OCI-M2 (cell line): ENCODE data around the gene S100A8.
"Not testable (repeated sequence)": the region's sequence is repeated elsewhere in the genome, so short reads cannot be mapped to it uniquely, and the experiment has no call there.

Experiments used
- DNase-seq: peaks from one replicate; lab custom pipeline; 2025; ENCODE audit not compliant: unreplicated experiment; lab: John Stamatoyannopoulos, UW

Gene S100A8

GRCh38 chr1:153348511-153349362, 42.1 kb downstream of the S100A8 start, which contains the start of gene PGLYRP4:
TSS of gene PGLYRP4 (minus strand) at chr1:153348841. CDS start at chr1:153347932, 909 bp downstream.
- DNase-seq, result no peak

- no peak for DNase-seq
Observed at GRCh38 chr1:153347856-153348255, 43.0 kb downstream of the S100A8 start.

GRCh38 chr1:153347049-153347448, 43.8 kb downstream of the S100A8 start:
- DNase-seq, result not testable (repeated sequence)

- DNase-seq, result no peak
Observed at GRCh38 chr1:153346077-153346723, 44.7 kb downstream of the S100A8 start.

GRCh38 chr1:153345187-153346076, 45.4 kb downstream of the S100A8 start:
- DNase-seq, result no peak

GRCh38 chr1:153344718-153345025, 46.2 kb downstream of the S100A8 start:
- DNase-seq, result no peak

- no peak for DNase-seq
Observed at GRCh38 chr1:153343811-153344717, 46.8 kb downstream of the S100A8 start.

GRCh38 chr1:153343040-153343681, 47.7 kb downstream of the S100A8 start:
- no peak for DNase-seq

- no peak for DNase-seq
Observed at GRCh38 chr1:153342178-153342577, 48.7 kb downstream of the S100A8 start.

- DNase-seq, result no peak
Observed at GRCh38 chr1:153341431-153341934, 49.4 kb downstream of the S100A8 start.

GRCh38 chr1:153340356-153340755, 50.5 kb downstream of the S100A8 start:
- DNase-seq, result no peak
